Erythroblast (primary cell): Measurements from ENCODE around the gene AAK1.

Experiments used
- GATA1 ChIP-seq: IDR thresholded peaks from 2 replicates; pipeline ENCODE4 v1.6.1; 2011; ENCODE audit warnings: low read depth, mild to moderate bottlenecking, control low read depth, low read length, moderate library complexity
- POLR2A ChIP-seq: IDR thresholded peaks from 2 replicates; pipeline ENCODE4 v1.6.1; 2011; ENCODE audit warnings: mild to moderate bottlenecking, low read length

GRCh38 chr2:69636395-69636794, 7.1 kb downstream of the AAK1 start:
- TF ChIP-seq POLR2A = no peak
- TF ChIP-seq GATA1 = no peak
